NCI-H2196 (cell line): ENCODE data around the gene RASGRP1.
A peak's percentile ranks its signal among the peaks of the same experiment; 100 is the strongest.
"Not testable (repeated sequence)": the region's sequence is repeated elsewhere in the genome, so short reads cannot be mapped to it uniquely, and the experiment has no call there.

ENCODE experiments used
- DNase-seq: peaks from one replicate; lab custom pipeline; 2025; ENCODE audit not compliant: unreplicated experiment; lab: John Stamatoyannopoulos, UW

RASGRP1 gene

DNA sequence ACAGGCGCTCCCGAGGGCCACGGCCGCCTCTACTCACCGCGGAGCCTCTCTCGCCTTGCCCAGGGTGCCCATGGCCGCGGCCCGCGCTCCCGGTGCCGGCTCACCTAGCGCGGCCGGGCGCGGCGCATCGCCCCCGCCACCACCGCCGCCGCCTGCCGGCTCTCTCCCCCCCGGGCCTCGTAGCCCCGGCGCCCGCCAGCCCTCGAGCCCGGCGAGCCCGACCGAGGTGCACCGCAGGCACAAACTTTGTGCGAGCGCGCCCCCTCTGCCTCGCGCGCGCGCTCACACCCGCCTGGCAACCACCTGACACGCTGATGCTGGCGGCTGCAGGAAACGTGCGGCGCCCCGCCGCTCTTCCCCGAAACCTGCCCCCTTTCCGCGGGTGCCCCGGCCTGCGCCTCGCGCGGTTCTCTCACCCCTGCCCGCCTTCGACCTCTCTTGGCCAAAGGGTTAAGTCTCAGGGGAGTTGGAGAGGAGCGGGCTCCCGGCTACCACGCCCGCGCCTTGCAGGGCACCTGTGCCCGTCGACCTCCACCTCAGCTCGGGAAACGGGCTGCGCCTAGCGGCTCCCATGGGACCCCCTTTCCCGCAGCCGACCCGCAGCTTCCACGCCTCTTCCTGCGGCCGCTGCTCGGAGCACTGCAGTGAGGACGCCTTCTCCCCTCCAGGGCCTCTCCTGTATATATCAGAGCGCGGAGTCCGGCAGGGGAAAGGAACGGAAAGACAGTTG is at the start of gene RASGRP1:
TSS of gene RASGRP1 (minus strand) at position 258 of the 730 bp plus-strand sequence. CDS start at position 72, 186 bp downstream.
- peak; percentile 27 for DNase-seq

DNA sequence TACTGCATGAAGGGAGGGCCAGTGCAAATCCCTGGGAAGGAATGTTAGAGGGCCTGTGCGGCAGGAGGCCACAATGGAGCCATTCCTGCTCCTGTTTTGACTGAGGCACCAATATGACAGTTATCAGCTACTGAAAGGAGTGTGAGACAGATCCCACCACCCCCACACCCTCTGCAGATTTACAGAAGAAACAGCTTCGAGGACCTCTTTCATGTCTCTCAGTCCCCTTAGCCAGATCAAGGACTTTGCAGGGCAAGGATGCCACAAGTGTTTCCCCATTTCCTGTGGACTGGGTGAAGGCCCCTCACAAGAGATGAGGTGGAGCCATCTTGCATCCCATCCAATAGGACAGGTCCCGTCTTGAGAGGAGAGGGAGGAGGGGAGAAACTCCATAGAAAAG is 48.5 kb upstream of the RASGRP1 start:
- no peak for DNase-seq

DNA sequence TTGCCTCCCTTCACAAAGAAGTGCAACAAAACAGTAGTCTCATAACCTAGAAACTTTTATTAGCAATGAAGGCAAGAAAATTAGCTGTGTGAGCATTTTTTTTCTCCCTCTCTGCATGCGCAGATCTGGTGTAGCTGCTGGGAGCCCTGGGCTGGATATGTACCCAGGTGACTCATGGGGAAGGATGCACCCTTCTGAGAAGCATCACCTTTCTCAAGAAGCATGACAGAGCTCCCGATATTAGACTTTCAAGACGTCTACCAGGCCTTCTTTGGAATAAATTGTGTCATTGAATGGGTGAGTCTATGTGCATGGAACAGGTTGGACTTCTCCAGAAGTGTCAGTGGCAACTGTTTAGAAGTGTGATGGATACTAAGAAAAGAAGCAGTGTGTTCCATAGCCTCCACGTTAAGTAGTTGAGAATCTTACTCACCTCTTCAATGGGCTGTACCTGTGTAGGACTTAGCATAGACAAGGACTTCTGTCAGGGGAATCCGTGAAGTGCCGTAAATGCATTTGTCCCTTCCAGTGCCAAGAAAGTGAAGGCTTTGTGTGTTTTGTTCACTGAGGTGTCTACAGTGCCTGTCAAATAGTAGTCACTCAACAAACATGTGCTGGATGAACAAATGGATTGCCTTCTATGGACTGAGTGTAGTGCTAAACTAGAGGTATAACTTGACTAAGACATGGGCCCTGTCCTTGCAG is 47.7 kb upstream of the RASGRP1 start:
- DNase-seq: no peak

DNA sequence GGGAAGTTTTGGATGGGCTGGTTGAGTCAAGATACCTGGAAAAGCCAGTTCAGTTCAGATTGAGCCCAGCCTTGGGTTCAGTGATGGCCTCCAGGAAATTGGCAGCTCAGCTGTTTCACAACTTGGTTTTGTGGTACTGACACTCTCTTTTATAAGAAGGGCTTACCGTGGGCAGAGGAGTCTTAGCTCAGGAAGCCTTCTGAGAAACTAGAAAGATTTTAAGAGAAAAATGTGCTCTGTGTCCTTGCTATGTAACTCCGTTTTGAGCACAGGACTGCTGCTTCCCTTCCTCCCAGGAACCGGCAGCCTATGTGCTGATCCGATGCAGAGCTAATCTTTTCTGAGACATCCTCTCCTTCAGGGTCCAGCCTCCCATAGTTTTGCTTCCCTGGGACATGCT is 46.6 kb upstream of the RASGRP1 start:
- no peak for DNase-seq

DNA sequence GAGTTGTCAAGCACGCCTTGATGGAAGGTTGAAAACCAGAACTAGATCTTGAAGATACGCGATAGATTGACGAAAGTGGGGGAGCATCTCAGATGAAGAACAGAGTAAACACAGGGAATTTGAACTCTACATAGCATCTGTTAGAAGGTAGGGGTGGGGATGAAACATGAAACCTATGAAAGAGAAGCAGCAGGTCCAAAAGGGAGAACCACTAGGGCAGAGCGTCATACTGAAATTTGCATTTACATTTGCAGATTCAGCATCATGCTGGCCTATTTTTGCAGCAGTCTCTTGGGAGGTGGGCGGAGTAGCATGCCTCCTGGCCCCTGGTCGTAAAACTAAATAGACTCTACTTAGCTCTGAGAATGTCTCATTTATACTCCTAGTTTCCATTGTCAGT is 46.1 kb upstream of the RASGRP1 start:
- no peak for DNase-seq

DNA sequence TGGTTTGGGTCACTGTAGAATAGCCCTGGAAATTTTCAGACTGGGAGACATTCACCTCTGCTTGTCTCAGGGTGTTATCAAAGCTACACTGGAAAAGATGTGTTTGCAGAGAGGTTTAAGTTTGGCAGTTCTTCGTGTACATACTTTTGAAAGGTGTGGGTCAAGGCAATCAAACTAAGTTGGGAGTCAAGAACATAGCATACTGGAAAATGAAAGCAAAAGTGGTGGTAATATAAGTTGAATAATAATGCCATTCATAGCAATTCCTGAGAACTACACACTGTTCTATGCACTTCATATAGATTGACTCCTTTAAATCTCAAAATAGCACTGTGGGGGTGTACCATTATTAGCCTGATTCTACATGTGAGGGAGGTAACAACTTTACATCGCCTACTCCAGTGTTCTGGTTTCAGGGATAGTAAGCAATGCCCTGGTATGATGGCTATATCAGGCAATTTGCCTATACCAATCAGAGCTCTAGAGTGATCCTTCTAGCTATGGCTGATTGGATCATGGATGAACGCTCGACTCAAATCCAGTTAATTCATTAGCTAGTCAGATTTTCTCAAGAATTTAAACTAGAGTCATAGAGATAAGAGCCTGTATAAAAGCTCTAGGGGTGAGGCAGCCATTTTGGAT is 44.6 kb upstream of the RASGRP1 start:
- DNase-seq: no peak

DNA sequence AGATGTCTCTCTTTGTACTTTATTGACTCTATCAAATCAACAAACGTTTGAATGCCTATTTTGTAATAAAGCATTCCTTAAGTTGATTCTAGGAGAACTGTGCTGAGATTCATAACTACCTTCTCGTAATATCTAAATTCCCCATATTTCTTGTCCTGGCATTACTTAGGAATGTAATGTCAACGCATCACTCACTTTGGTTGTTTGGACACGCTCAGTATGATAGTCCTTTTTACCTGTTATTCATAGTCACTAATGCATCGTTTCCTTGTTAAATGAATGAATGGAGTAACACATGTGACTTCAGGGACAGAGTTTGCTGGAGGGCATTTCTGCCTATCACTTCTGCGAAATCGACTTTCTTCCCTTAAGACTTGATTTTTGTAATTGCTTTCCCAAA is 44.1 kb upstream of the RASGRP1 start:
- DNase-seq: no peak

DNA sequence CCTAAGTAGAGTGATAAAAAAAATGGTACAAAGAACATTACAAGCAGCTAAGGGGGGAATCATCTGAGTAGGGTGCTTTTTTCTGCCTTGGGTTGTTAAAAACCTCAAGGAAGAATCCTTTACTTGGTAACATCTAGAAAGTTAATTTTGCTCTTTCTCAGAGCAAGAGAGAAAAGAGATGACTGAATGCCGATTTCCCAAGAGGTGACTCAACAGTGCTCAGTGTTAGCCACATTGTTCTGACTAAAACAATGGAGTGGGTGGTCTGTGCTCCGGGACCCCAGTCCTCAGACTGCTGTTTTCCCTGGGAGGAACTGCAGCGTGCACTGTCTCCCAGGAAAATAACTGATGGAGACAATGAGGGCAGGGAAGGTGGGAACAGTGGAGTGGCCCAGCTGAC is 41.1 kb upstream of the RASGRP1 start:
- DNase-seq: no peak

DNA sequence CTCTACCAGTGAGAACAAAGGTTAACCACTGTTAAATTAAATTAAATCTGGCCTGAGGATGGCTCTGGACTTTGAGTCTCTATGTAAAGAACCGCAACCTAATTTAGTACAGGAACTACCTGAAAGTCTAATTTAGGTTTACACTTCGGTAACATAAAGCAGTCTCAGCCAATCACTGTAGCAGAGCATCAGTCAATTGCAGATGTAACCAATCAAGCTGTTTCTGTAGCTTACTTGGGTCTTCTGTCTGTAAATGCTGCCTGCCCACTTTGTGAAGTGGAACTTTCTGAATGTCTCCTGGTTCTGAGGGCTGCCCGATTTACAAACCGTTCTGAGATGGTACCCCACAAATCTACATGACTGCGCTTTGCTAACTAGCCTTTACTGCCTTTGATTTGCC is 39.1 kb upstream of the RASGRP1 start:
- DNase-seq: no peak

DNA sequence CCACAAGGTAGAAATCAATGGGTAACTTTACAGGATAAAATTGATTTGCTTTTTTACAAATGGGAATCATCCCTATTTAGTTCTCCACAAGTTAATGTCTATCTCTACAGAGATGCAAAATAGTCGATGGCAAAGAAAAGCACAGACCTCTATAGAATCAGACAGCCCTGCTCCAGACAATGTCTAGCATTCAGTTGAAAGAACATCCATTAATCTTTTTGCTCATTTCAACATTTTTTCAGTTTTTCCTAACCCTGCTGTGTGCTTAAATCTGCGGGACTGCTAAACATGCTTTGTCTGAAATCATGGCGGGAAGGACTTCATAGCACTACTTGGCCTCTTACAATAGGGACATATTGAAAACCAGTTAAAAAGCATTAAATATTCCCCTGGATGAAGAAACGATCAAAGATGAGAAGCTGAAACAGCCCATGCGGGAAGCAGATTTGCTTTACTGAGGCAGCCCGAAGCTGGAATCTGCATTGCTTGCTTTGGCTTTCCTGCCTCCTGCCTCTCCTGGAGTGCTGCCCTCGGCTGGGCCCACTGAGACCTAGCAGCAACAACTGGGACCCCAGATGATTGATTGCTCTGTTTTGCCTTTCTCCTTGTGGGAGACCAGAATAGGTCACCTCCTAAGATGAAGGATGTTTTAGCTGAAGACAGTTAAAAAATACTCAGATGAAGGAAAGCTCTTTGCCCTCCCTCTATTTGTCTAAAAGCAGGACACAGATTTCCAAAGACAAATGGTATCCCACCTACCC is 38.5 kb upstream of the RASGRP1 start:
- no peak for DNase-seq

DNA sequence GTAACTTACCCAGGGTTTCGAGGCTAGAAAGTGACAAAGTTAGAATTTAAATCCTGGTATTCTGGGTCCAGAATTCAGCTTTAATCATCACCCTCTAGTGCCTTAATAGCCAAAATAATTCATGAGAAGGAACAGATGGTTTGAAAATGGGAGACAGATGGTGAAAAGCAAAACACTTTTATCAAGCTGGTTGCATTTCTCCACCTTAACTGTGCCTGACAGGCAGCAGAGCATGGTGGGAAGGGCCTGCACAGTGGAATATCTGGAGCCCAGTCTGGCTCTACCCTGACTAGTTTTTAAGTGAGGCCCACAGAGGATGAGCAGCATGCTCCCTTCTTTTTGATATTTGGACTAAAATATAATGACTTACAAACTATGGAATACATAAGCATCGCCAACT is 35.6 kb upstream of the RASGRP1 start:
- DNase-seq: no peak

DNA sequence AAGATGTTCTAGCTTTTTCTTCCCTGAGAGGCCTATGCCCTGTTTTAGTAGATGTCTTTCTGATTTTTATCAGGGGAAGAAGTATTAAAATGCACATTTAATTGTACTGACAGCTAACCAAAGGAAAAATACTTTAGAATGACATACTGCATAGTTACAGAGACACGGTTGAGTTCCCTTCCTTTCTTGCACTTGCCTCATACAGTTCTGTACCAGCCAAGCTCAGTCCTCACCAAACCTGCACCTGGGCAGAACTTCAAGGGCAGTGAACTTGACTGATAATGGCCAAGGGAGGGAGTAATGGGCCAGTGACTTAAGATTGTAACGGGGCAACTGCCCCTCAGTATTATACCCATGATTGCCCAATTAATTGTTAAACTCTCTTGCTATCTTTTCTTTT is 34.1 kb upstream of the RASGRP1 start:
- no peak for DNase-seq

DNA sequence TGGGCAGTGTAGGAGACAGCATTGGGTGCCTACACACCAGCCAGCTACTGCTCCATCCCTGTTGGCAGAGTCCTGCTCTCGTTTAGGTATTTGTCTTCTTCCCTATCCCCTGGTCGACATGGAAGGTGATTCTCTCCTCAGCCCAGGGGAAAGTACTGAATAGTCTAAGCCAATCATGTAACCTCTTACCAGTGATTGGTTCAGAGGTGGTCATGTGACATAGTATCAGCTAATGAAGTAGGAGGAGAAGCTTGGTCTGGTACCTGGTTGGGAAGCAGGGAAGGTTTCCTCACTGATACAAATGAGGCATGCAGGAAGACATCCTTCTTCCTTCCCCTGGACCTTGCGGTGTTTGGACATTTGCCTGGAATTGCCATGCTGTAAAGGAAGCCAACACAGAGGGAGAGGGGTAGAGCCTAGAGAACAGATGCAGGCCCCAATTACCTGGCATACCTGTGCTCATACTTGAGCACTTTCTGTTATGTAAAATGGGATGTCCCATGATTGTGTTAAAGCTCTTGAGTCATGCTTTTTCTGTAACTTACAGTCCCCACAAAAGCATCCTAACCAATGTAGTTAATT is 32.7 kb upstream of the RASGRP1 start:
- no peak for DNase-seq

DNA sequence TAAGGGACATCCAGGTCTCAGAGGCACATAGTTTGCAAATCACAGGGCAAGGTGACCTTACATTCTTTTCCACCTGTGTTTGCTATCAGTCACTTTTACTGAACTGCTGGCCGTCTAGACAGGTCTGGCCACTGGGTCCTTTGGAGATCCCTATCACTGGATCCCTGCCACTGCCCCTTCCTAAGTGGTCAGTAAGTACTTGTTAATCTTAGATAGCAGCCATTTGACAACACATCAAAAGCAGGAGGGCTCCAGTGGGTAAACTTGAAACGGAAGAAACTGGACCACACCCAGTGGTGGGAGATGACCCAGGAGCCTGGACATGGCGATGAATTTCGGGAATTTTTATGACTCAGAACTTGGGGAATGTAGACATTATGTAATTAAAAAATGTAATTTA is 28.9 kb upstream of the RASGRP1 start:
- no peak for DNase-seq

DNA sequence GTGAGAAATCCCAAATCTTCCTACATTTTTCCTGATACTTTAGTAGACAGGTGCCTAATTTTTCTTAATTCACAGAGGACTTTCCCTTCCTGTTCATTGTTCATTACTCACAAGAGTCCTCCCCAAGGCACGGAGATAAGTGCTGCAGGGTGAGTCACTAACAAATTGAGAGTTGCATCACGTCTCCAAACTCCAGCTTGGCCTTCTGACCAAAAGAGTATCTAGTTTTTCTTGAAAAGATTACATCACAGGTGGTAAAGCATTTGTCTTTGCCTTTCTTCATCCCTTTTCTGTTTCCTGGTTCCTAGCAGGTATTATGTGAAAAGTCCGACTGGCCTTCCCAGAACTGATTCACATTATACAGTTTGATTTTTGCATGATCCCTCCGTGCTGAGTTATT is 24.9 kb upstream of the RASGRP1 start:
- no peak for DNase-seq

DNA sequence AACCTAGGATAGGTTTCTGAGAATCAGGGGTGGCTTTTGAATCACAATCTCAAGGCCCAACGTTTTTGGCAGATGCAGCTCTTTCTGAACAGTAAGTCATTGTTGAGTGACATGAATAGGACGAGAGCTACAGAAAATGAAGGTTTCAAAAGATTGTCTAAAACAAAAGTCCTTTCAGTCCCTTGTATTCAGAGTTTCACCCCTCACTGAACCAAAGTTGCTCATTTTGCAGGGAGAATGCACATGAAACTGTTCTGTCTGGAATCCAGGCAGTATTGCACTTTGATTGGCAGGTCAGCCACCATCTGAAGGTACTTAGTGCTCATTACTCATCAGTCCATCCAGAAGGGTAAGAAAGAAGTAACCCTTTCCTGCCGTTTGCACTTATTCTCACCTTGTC is 24.1 kb upstream of the RASGRP1 start:
- DNase-seq: no peak

DNA sequence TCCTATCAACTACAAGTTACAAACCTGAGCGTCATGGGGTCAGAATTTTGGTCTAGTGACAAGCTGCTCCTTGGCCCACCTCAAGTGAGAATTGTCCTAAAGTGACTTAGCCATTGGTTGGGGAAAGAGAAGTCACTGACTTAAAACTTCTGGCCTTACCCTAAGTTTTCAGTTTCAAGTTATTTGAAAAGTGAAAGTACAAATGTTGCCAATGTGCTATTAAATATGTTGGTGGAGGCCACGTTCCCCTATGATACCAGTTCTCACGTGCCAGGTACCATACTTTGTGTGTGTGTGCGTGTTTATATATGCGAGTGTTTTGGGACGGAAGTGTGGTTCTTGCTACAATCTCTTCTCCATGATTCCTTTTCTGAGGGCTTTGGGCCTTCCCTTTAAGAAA is 22.6 kb upstream of the RASGRP1 start:
- no peak for DNase-seq

DNA sequence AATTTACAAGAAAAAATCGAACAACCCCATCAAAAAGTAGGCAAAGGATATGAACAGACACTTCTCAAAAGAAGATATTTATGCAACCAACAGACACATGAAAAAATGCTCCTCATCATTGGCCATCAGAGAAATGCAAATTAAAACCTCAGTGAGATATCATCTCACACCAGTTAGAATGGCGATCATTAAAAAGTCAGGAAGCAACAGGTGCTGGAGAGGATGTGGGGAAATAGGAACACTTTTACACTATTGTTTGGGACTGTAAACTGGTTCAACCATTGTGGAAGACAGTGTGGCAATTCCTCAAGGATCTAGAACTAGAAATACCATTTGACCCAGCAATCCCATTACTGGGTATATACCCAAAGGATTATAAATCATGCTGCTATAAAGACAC is 21.4 kb upstream of the RASGRP1 start:
- not testable (repeated sequence) for DNase-seq

DNA sequence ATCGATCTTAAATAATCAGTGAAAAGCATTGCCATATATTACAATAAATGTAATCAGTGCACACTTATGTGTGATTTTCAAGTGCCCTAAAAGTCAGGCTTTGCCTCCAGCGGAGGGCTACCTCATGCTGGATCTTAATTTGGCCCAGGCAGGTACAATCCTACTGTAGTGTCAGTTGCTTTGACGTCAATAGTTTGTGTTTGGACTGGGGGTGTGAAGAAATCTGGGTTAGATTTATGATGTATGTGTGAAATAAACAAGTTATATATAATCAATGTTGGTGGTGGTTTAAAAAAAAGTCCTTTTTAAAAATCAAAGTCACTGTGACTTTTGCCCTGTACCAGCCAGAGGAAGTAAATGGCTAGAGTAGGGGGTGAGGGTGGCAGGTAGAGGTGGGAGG is 14.0 kb upstream of the RASGRP1 start:
- DNase-seq: no peak

DNA sequence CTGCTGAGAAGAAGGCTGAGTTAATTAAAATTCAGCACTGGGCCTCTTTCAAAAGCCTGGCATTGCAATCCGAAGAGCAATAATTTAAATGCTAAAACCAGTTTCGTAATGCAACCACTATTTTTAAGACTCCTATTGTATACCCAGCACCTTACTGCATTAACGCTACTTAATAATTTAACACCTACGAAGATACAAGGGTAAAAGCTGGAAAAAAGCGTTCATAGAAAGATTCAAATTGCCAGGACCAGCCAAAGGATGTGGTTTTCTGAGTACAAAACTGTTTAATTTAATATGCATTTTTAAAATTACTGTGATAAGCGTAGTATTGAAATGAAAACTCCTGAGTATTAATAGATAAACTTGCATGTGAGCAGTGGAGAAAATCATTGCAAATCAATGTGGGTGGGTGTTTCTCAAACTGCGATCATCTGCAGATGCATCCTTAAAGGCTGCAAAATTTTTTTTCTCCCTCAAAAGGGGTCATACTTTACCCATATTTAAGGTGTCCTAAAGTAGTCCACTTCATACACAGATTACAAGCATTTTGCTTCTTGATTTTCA is 12.9 kb upstream of the RASGRP1 start:
- DNase-seq: no peak

DNA sequence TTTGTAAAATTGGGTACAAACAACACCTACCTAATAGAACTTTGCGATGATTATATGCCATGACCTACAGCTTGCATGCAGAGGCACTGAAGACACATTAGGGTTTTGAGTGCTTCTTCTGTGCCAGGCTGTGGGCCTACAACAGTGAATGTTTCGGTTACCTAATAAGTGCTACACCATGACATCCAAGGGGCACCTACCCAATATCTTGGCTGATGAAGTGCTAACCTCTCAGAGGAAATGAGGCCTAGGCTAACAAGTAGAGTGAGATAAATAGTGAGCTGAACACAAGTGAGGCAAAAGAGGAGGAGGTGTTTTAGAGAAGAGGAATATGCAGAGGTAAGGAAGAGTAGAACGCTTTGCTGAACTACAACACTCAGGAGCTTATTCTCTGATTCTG is 12.2 kb upstream of the RASGRP1 start:
- no peak for DNase-seq
